HEK293 (cell line): ENCODE measurements around the gene GJB3.
"Not testable (repeated sequence)": the region's sequence is repeated elsewhere in the genome, so short reads cannot be mapped to it uniquely, and the experiment has no call there.

Source experiments
- CTCF ChIA-PET: fragments of 350-600 bp; formaldehyde crosslinking; extraction: SDS; loops from one replicate; lab custom pipeline; 2021; ENCODE audit warnings: antibody characterized with exemption; lab: Yijun Ruan, JAX
- POLR2A ChIA-PET: fragments of 300-600 bp; formaldehyde crosslinking; extraction: SDS; loops from one replicate; lab custom pipeline; 2020; ENCODE audit warnings: antibody characterized with exemption, inconsistent platforms; lab: Yijun Ruan, JAX
- H3K27ac ChIP-seq: fragments of 200-500 bp; sonication (Bioruptor generic); 2 replicates; pipeline ENCODE4 v1.5.1; 2014; ENCODE audit warnings: low read depth, low read length, control low read depth, inconsistent platforms; ENCODE audit errors: extremely low read depth
- H3K36me3 ChIP-seq, 2 experiments: fragments of 200-500 bp in 1 of 2; sonication (Bioruptor generic) in 1 of 2; 1 replicate in 1 of 2; 2 replicates in 1 of 2; pipeline ENCODE4 v1.5.1; 2014 to 2017; ENCODE audit warnings: inconsistent platforms in 2 of 2, low read length in 2 of 2; ENCODE audit not compliant: control insufficient read depth in 2 of 2, insufficient read depth in 1 of 2
- H3K4me1 ChIP-seq: fragments of 200-500 bp; sonication (Bioruptor generic); 2 replicates; pipeline ENCODE4 v1.5.1; 2014; ENCODE audit warnings: mild to moderate bottlenecking, low read length, inconsistent platforms; ENCODE audit not compliant: control insufficient read depth, insufficient read depth
- H3K4me3 ChIP-seq: 2 replicates; pipeline ENCODE4 v1.5.1; 2011; ENCODE audit warnings: low read depth, mild to moderate bottlenecking, control low read depth, low read length, moderate library complexity
- H3K9me3 ChIP-seq: fragments of 200-500 bp; sonication (Bioruptor generic); 2 replicates; pipeline ENCODE4 v1.5.1; 2014; ENCODE audit warnings: low read depth, low read length, inconsistent platforms; ENCODE audit not compliant: control insufficient read depth, insufficient read depth
- BCL11A ChIP-seq: fragments of 450-650 bp; formaldehyde crosslinking; IDR thresholded peaks from 2 replicates; pipeline ENCODE4 v1.5.1; 2016; ENCODE audit warnings: low read depth, missing biosample characterization, missing genetic modification characterization
- EGR2 ChIP-seq: fragments of 450-650 bp; formaldehyde crosslinking; IDR thresholded peaks from 2 replicates; pipeline ENCODE4 v1.5.1; 2016; ENCODE audit warnings: low read depth, missing biosample characterization, missing genetic modification characterization
- SCRT1 ChIP-seq: fragments of 450-650 bp; formaldehyde crosslinking; IDR thresholded peaks from 2 replicates; pipeline ENCODE4 v1.5.1; 2016; ENCODE audit warnings: missing biosample characterization, missing genetic modification characterization, borderline replicate concordance
- SP2 ChIP-seq: fragments of 450-650 bp; formaldehyde crosslinking; IDR thresholded peaks from 2 replicates; pipeline ENCODE4 v1.5.1; 2016; ENCODE audit warnings: missing biosample characterization, missing genetic modification characterization
- WT1 ChIP-seq: fragments of 450-650 bp; formaldehyde crosslinking; IDR thresholded peaks from 2 replicates; pipeline ENCODE4 v1.5.1; 2016; ENCODE audit warnings: missing biosample characterization, missing genetic modification characterization
- ZBTB8A ChIP-seq: fragments of 450-650 bp; formaldehyde crosslinking; IDR thresholded peaks from 2 replicates; pipeline ENCODE4 v1.5.1; 2016; ENCODE audit warnings: missing biosample characterization, missing genetic modification characterization
- ZFHX2 ChIP-seq: fragments of 450-650 bp; formaldehyde crosslinking; conservative IDR thresholded peaks from 2 replicates; pipeline ENCODE4 v1.5.1; 2016; ENCODE audit warnings: missing biosample characterization, missing genetic modification characterization
- ZFP37 ChIP-seq: fragments of 450-650 bp; formaldehyde crosslinking; IDR thresholded peaks from 2 replicates; pipeline ENCODE4 v1.5.1; 2016; ENCODE audit warnings: missing biosample characterization, missing genetic modification characterization
- ZNF114 ChIP-seq: fragments of 450-650 bp; formaldehyde crosslinking; IDR thresholded peaks from 2 replicates; pipeline ENCODE4 v1.5.0; 2017; ENCODE audit warnings: missing biosample characterization, missing genetic modification characterization
- ZNF311 ChIP-seq: fragments of 450-650 bp; formaldehyde crosslinking; IDR thresholded peaks from 2 replicates; pipeline ENCODE4 v1.5.1; 2017; ENCODE audit warnings: missing biosample characterization, missing genetic modification characterization, borderline replicate concordance
- ZNF335 ChIP-seq: fragments of 450-650 bp; formaldehyde crosslinking; conservative IDR thresholded peaks from 2 replicates; pipeline ENCODE4 v1.5.1; 2016; ENCODE audit warnings: missing biosample characterization, missing genetic modification characterization
- ZNF350 ChIP-seq: fragments of 450-650 bp; formaldehyde crosslinking; IDR thresholded peaks from 2 replicates; pipeline ENCODE4 v1.5.0; 2017; ENCODE audit warnings: missing biosample characterization, mild to moderate bottlenecking, missing genetic modification characterization
- ZNF394 ChIP-seq: fragments of 450-650 bp; formaldehyde crosslinking; IDR thresholded peaks from 2 replicates; pipeline ENCODE4 v1.5.1; 2016; ENCODE audit warnings: missing biosample characterization, missing genetic modification characterization, mild to moderate bottlenecking, moderate library complexity, borderline replicate concordance
- ZNF514 ChIP-seq: fragments of 450-650 bp; formaldehyde crosslinking; IDR thresholded peaks from 2 replicates; pipeline ENCODE4 v1.5.1; 2016; ENCODE audit warnings: missing biosample characterization, missing genetic modification characterization
- ZNF623 ChIP-seq: fragments of 450-650 bp; formaldehyde crosslinking; IDR thresholded peaks from 2 replicates; pipeline ENCODE4 v1.5.1; 2016; ENCODE audit warnings: missing biosample characterization, missing genetic modification characterization
- ZNF624 ChIP-seq: fragments of 450-650 bp; formaldehyde crosslinking; IDR thresholded peaks from 2 replicates; pipeline ENCODE4 v1.5.1; 2017; ENCODE audit warnings: missing biosample characterization, missing genetic modification characterization
- ZNF664 ChIP-seq: fragments of 450-650 bp; formaldehyde crosslinking; IDR thresholded peaks from 2 replicates; pipeline ENCODE4 v1.5.1; 2016; ENCODE audit warnings: missing biosample characterization, missing genetic modification characterization
- ZNF747 ChIP-seq: fragments of 450-650 bp; formaldehyde crosslinking; IDR thresholded peaks from 2 replicates; pipeline ENCODE4 v1.5.1; 2016; ENCODE audit warnings: missing biosample characterization, missing genetic modification characterization
- ZNF768 ChIP-seq: fragments of 450-650 bp; formaldehyde crosslinking; IDR thresholded peaks from 2 replicates; pipeline ENCODE4 v1.5.1; 2018; ENCODE audit warnings: missing biosample characterization, mild to moderate bottlenecking, missing genetic modification characterization
- ZNF785 ChIP-seq: fragments of 450-650 bp; formaldehyde crosslinking; IDR thresholded peaks from 2 replicates; pipeline ENCODE4 v1.5.1; 2016; ENCODE audit warnings: missing biosample characterization, missing genetic modification characterization
- ZNF837 ChIP-seq: fragments of 450-650 bp; formaldehyde crosslinking; IDR thresholded peaks from 2 replicates; pipeline ENCODE4 v1.5.1; 2016; ENCODE audit warnings: missing biosample characterization, missing genetic modification characterization
- TF ChIP-seq, protein P1 (sequence below): fragments of 450-650 bp; formaldehyde crosslinking; IDR thresholded peaks from 2 replicates; pipeline ENCODE4 v1.5.1; 2016; ENCODE audit warnings: missing biosample characterization, missing genetic modification characterization, borderline replicate concordance
- TF ChIP-seq, protein P2 (sequence below): fragments of 450-650 bp; formaldehyde crosslinking; optimal IDR thresholded peaks from 2 replicates; pipeline ENCODE3; 2016; ENCODE audit warnings: missing biosample characterization, mild to moderate bottlenecking, missing genetic modification characterization
- TF ChIP-seq, protein P3 (sequence below): fragments of 450-650 bp; formaldehyde crosslinking; IDR thresholded peaks from 2 replicates; pipeline ENCODE4 v1.5.1; 2017; ENCODE audit warnings: missing biosample characterization, missing genetic modification characterization
- TF ChIP-seq, protein P4 (sequence below): fragments of 450-650 bp; formaldehyde crosslinking; IDR thresholded peaks from 2 replicates; pipeline ENCODE4 v1.5.1; 2016; ENCODE audit warnings: missing biosample characterization, missing genetic modification characterization

Gene GJB3

DNA sequence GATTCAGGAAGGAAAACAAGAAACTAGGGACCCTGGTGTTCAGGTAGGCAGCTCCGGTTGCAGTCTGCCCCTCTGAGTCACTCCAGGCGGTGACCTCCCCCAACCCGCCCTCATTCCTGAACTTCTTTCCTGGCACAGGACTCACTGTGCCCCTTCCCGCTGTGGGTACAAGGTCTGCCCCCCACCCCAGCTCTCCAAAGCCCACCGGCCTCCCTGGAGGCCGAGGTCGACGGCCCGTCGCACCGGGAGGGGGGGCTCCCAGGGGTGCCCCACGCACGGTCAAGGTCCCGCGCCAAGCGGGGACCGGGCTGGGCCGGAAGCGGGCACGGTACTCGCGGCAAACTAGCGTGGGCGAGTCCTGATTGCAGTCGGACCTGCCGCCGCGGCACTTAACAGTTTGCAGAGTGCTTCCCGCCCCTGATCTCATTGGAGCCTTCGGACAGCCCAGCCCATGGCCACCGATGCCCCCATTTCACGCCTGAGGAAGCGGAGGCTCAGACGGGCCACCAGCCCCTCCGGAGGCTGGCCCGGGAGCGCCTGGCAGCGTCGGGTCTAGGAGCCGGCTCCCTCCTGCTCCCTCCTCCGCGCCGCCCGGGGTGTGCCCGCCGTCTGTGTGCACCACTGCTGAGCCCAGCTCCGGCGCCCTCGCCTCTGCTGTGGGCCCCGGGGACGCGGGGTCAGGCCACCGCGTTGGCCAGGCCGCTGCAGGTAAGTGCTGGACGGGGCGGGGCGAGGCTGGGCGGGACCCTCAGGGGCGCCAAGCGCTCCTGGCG, at the start of gene GJB3:
GJB3 (plus strand) TSS at position 144 of the 773 bp plus-strand sequence. CDS start 3,549 bp downstream, outside the sequence.
- no peak within 1 kb of the TSS; the same call in 1 of the 2 replicates for H3K27ac ChIP-seq

DNA sequence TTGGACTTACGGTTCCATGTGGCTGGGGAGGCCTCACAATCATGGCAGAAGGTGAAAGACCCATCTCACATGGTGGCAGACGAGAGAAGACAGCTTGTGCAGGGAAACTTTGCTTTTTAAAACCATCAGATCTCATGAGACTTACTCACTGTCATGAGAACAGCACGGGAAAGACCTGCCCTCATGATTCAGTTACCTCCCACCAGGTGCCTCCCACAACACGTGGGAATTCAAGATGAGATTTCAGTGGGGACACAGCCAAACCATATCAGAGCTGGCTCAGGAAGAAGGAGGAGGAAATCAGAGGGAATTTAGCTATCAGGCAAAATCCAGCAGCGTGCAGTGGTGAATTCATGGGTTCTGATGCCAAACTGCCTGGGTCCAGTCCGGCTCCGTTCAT, 48.2 kb upstream of the GJB3 start:
- CTCF ChIA-PET: interaction anchor here (1.1 to 2.0 kb wide), 2 partner anchors 10 to 1099 kb away, joined by 3 to 10 read pairs; no protein-coding TSS in a partner anchor
- H3K36me3 ChIP-seq, POLR2A ChIA-PET, H3K27ac ChIP-seq, H3K9me3 ChIP-seq, H3K4me3 ChIP-seq, H3K4me1 ChIP-seq: not testable (repeated sequence)
- peak; percentile 63 for TF ChIP-seq ZFHX2 (tag by site-specific recombination)
- TF ChIP-seq EGR2 (tag by site-specific recombination): peak; percentile 63

More for the DNA sequence above, at the start of gene GJB3:
- CTCF ChIA-PET: interaction anchor here (0.6 to 0.7 kb wide), 2 partner anchors 8 to 671 kb away, joined by 3 read pairs; no protein-coding TSS in a partner anchor
- POLR2A ChIA-PET: no interaction called here
- TF ChIP-seq, protein P1, sequence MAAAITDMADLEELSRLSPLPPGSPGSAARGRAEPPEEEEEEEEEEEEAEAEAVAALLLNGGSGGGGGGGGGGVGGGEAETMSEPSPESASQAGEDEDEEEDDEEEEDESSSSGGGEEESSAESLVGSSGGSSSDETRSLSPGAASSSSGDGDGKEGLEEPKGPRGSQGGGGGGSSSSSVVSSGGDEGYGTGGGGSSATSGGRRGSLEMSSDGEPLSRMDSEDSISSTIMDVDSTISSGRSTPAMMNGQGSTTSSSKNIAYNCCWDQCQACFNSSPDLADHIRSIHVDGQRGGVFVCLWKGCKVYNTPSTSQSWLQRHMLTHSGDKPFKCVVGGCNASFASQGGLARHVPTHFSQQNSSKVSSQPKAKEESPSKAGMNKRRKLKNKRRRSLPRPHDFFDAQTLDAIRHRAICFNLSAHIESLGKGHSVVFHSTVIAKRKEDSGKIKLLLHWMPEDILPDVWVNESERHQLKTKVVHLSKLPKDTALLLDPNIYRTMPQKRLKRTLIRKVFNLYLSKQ (tag by site-specific recombination): no peak
- peak; percentile 89 for TF ChIP-seq ZNF335 (tag by site-specific recombination)
- TF ChIP-seq WT1 (tag by site-specific recombination): no peak
- TF ChIP-seq ZNF664 (tag by site-specific recombination): no peak
- TF ChIP-seq ZNF514 (tag by site-specific recombination): no peak
- TF ChIP-seq SP2 (tag by site-specific recombination): peak; percentile 27; the same call in 1 of the 2 replicates
- TF ChIP-seq, protein P2, sequence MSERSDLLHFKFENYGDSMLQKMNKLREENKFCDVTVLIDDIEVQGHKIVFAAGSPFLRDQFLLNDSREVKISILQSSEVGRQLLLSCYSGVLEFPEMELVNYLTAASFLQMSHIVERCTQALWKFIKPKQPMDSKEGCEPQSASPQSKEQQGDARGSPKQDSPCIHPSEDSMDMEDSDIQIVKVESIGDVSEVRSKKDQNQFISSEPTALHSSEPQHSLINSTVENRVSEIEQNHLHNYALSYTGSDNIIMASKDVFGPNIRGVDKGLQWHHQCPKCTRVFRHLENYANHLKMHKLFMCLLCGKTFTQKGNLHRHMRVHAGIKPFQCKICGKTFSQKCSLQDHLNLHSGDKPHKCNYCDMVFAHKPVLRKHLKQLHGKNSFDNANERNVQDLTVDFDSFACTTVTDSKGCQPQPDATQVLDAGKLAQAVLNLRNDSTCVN (tag by site-specific recombination): peak; percentile 23
- TF ChIP-seq ZFHX2 (tag by site-specific recombination): peak; percentile 35; the same call in 1 of the 2 replicates
- TF ChIP-seq ZNF747 (tag by site-specific recombination): no peak
- TF ChIP-seq ZNF624 (tag by site-specific recombination): no peak
- no peak for TF ChIP-seq ZNF768
- Histone ChIP-seq H3K4me1 (no peaks in the 10 kb centered on the region), H3K4me3 (peak within 1 kb of the TSS; percentile 23), H3K9me3 (no peaks in the 10 kb centered on the region), H3K36me3 (no peaks in the 10 kb centered on the region)

DNA sequence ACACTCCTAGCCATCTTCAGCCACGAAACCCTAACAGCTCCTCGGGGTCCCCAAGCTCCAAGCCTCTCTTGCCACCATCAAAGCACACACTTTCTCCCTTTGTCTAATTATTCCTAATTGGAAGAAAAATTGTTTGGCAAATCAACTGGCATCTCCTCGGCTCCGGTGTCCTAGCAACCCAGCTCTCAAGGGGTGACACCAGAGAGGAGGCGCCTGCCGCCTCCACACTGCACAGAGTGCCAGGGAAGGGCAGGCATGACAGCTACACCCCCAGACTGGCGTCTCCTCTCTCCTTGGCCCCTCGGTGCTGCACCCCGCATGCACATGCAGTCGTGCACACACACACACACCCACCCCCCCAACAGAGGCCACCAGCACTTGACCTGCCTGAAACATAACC, 44.3 kb upstream of the GJB3 start:
- H3K9me3 ChIP-seq: no peaks in the 10 kb centered on the region
- no peaks in the 10 kb centered on the region for H3K36me3 ChIP-seq
- POLR2A ChIA-PET: no interaction called here
- no peak overlapping the region for H3K27ac ChIP-seq
- CTCF ChIA-PET: interaction anchor here (0.6 to 0.7 kb wide), 2 partner anchors 138 to 573 kb away, joined by 3 to 5 read pairs; no protein-coding TSS in a partner anchor
- H3K4me3 ChIP-seq: no peak overlapping the region
- H3K4me1 ChIP-seq: no peaks in the 10 kb centered on the region
- TF ChIP-seq SCRT1 (tag by site-specific recombination) (no peak), ZFP37 (no peak), ZNF394 (tag by site-specific recombination) (no peak), ZNF350 (tag by site-specific recombination) (no peak), ZNF837 (tag by site-specific recombination) (no peak), ZBTB8A (tag by site-specific recombination) (no peak), ZNF114 (tag by site-specific recombination) (no peak), ZNF311 (tag by site-specific recombination) (no peak), ZNF785 (tag by site-specific recombination) (no peak), BCL11A (tag by site-specific recombination) (no peak), ZNF623 (no peak)
- TF ChIP-seq, protein P3, sequence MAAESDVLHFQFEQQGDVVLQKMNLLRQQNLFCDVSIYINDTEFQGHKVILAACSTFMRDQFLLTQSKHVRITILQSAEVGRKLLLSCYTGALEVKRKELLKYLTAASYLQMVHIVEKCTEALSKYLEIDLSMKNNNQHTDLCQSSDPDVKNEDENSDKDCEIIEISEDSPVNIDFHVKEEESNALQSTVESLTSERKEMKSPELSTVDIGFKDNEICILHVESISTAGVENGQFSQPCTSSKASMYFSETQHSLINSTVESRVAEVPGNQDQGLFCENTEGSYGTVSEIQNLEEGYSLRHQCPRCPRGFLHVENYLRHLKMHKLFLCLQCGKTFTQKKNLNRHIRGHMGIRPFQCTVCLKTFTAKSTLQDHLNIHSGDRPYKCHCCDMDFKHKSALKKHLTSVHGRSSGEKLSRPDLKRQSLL (tag by site-specific recombination): no peak
- TF ChIP-seq, protein P2 (tag by site-specific recombination): no peak
- TF ChIP-seq, protein P4, sequence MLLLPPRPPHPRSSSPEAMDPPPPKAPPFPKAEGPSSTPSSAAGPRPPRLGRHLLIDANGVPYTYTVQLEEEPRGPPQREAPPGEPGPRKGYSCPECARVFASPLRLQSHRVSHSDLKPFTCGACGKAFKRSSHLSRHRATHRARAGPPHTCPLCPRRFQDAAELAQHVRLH (tag by site-specific recombination): no peak
